Central memory CD8-positive, alpha-beta T cell (primary cell): ENCODE measurements around the gene TRIM46.
A peak's percentile ranks its signal among the peaks of the same experiment; 100 is the strongest.

Experiments
- ATAC-seq: fragments of 150-1000 bp; cut with Tn5 transposase; replicated peaks from 2 replicates; pipeline ENCODE4 v1.10.0; 2022; ENCODE audit warnings: mild to moderate bottlenecking, moderate FRiP score, moderate number of reproducible peaks; ENCODE audit not compliant: poor library complexity, severe bottlenecking; ENCODE audit errors: extremely low read depth
- DNase-seq, 2 donors: peaks; one replicate each; pipeline ENCODE4 v3.0.0; 2021; ENCODE audit warnings: low spot score in 2 of 2
- H3K27ac Mint-ChIP-seq: one replicate; pipeline ENCODE4 v1.8.0; 2022; ENCODE audit warnings: low read depth, mild to moderate bottlenecking, moderate library complexity, mixed read lengths
- H3K27me3 Mint-ChIP-seq: one replicate; pipeline ENCODE4 v1.8.0; 2022; ENCODE audit warnings: mixed read lengths
- H3K36me3 Mint-ChIP-seq: one replicate; pipeline ENCODE4 v1.8.0; 2022; ENCODE audit warnings: mild to moderate bottlenecking, moderate library complexity, mixed read lengths; ENCODE audit not compliant: insufficient read depth
- H3K4me1 Mint-ChIP-seq: one replicate; pipeline ENCODE4 v1.8.0; 2022; ENCODE audit warnings: mixed read lengths
- H3K4me3 Mint-ChIP-seq: one replicate; pipeline ENCODE4 v1.8.0; 2022; ENCODE audit warnings: mild to moderate bottlenecking, moderate library complexity, mixed read lengths
- H3K9me3 Mint-ChIP-seq: one replicate; pipeline ENCODE4 v1.8.0; 2022; ENCODE audit warnings: mixed read lengths

TRIM46 gene

DNA sequence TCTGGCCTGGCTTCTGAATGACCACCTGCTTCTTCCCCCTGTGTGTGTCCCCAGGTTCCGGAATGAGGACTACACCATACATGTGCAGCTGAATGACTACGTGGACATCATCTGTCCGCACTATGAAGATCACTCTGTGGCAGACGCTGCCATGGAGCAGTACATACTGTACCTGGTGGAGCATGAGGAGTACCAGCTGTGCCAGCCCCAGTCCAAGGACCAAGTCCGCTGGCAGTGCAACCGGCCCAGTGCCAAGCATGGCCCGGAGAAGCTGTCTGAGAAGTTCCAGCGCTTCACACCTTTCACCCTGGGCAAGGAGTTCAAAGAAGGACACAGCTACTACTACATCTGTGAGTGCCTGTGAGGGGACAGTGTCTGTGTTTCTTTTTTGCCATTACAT, 42.4 kb upstream of the TRIM46 start:
- H3K27ac Mint-ChIP-seq, result no peak overlapping the region

DNA sequence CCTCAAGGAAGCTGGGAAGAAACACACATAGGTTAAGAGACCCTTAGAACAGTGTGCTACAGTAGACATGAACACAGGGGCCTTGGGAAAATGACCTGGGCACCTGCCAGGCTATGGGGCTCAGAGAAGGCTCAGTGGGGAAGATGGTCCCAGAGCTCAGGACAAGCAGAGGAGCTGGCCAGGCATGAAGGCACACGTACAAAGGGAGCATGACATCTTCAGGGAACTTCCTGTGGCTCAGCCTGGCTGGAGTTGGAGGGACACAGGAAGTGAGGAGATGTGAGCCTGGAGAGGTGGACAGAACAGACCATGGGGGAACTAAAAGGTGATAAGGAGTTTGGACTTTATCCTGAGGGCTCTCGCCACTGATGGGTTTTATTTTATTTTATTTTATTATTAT, 41.8 kb upstream of the TRIM46 start:
- DNase-seq (no peak), ATAC-seq (no peak)
- Mint-ChIP-seq H3K27me3 (peaks cover 38% of the 10 kb centered on the region), H3K36me3 (peaks cover 7% of the 10 kb centered on the region), H3K4me1 (peaks cover 41% of the 10 kb centered on the region), H3K27ac (no peak overlapping the region), H3K9me3 (no peaks in the 10 kb centered on the region), H3K4me3 (no peak overlapping the region)

More for the DNA sequence above, 42.4 kb upstream of the TRIM46 start:
- H3K9me3 Mint-ChIP-seq, result no peaks in the 10 kb centered on the region
- no peak overlapping the region for H3K4me3 Mint-ChIP-seq
- ATAC-seq, result no peak
- peaks cover 7% of the 10 kb centered on the region for H3K36me3 Mint-ChIP-seq
- H3K4me1 Mint-ChIP-seq, result peaks cover 40% of the 10 kb centered on the region
- DNase-seq, result no peak
- H3K27me3 Mint-ChIP-seq, result peaks cover 44% of the 10 kb centered on the region

- H3K4me1 Mint-ChIP-seq, result peaks cover 36% of the 10 kb centered on the region
- H3K4me3 Mint-ChIP-seq, result peak overlapping the region; percentile 99
- H3K27ac Mint-ChIP-seq, result no peak overlapping the region
- H3K27me3 Mint-ChIP-seq, result peaks cover 22% of the 10 kb centered on the region
- no peak for ATAC-seq
- H3K36me3 Mint-ChIP-seq, result peaks cover 7% of the 10 kb centered on the region
- no peaks in the 10 kb centered on the region for H3K9me3 Mint-ChIP-seq
- no peak for DNase-seq
These were observed 39.8 kb upstream of the TRIM46 start for GRCh38 chr1:155133799-155134281.

DNA sequence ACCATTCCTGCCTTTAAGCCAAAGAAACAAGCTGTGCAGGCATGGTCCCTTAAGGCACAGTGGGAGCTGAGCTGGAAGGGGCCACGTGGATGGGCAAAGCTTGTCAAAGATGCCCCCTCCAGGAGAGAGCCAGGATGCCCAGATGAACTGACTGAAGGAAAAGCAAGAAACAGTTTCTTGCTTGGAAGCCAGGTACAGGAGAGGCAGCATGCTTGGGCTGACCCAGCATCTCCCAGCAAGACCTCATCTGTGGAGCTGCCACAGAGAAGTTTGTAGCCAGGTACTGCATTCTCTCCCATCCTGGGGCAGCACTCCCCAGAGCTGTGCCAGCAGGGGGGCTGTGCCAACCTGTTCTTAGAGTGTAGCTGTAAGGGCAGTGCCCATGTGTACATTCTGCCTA, 39.3 kb upstream of the TRIM46 start:
- Mint-ChIP-seq H3K36me3 (peaks cover 7% of the 10 kb centered on the region), H3K4me1 (peaks cover 33% of the 10 kb centered on the region), H3K27ac (peak overlapping the region; percentile 100), H3K27me3 (peaks cover 17% of the 10 kb centered on the region), H3K4me3 (peak overlapping the region; percentile 99), H3K9me3 (no peaks in the 10 kb centered on the region)
- ATAC-seq (no peak), DNase-seq (no peak)

DNA sequence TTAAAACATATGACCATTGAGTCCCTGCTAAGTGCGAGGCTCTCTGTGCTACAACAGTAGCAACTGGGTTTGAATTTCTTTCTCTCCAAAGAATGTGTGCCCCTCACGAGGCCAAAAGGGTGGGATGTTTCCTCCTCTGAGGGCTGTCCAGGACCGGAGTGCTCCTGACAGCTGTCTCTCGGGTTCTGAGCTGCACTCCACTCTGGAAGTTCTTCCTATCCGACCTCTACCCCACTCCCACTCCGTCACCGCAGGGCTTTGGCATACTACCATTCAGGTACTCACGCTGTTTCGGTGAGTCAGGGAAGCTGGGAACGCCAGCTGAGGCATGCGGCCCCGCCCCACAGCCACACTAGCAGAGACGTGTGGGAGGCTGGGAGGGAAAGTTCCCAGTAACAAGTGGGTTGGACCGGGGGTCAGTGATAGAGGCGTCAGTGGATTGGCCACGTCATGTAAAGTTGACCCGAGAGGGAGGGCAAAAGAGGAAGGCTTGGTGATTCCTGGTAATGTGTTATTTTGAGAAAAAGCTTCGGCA, 38.7 kb upstream of the TRIM46 start:
- H3K36me3 Mint-ChIP-seq, result peaks cover 7% of the 10 kb centered on the region
- no peaks in the 10 kb centered on the region for H3K9me3 Mint-ChIP-seq
- H3K4me3 Mint-ChIP-seq, result peak overlapping the region; percentile 99
- peak overlapping the region; percentile 100 for H3K27ac Mint-ChIP-seq
- ATAC-seq (no peak), DNase-seq (no peak)
- peaks cover 11% of the 10 kb centered on the region for H3K27me3 Mint-ChIP-seq
- H3K4me1 Mint-ChIP-seq, result peaks cover 35% of the 10 kb centered on the region

GRCh38 chr1:155135415-155136028, 38.1 kb upstream of the TRIM46 start, which contains the start of gene SLC50A1:
TSS of gene SLC50A1 (plus strand) at chr1:155135852. CDS start at chr1:155135912, 60 bp downstream.
- Mint-ChIP-seq H3K27me3 (peaks cover 8% of the 10 kb centered on the region), H3K4me1 (peaks cover 41% of the 10 kb centered on the region), H3K9me3 (no peaks in the 10 kb centered on the region), H3K27ac (peak within 1 kb of the TSS; percentile 100), H3K4me3 (peak within 1 kb of the TSS; percentile 99), H3K36me3 (peaks cover 9% of the 10 kb centered on the region)
- DNase-seq (peak; percentile 84 to 90), ATAC-seq (peak; percentile 83)

DNA sequence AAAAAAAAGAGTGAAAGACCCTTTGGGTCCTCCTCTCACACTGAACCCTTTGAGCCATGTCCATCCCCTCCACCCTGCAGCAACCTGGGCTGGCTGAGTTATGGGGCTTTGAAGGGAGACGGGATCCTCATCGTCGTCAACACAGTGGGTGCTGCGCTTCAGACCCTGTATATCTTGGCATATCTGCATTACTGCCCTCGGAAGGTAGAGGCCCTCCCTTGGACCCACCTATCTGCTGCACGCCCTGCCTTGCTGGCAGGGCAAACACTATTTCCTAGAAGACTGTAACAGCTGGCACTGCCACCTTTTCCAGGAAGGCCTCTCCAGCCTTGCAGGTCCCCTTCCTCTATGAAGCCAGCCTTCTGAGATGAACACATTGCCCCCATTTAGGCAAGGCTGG, 36.9 kb upstream of the TRIM46 start:
- H3K27ac Mint-ChIP-seq, result peak overlapping the region; percentile 100
- H3K4me3 Mint-ChIP-seq, result peak overlapping the region; percentile 99
- peaks cover 9% of the 10 kb centered on the region for H3K36me3 Mint-ChIP-seq
- no peaks in the 10 kb centered on the region for H3K9me3 Mint-ChIP-seq
- H3K4me1 Mint-ChIP-seq, result peaks cover 42% of the 10 kb centered on the region
- no peak for ATAC-seq
- DNase-seq, result no peak
- no peaks in the 10 kb centered on the region for H3K27me3 Mint-ChIP-seq

DNA sequence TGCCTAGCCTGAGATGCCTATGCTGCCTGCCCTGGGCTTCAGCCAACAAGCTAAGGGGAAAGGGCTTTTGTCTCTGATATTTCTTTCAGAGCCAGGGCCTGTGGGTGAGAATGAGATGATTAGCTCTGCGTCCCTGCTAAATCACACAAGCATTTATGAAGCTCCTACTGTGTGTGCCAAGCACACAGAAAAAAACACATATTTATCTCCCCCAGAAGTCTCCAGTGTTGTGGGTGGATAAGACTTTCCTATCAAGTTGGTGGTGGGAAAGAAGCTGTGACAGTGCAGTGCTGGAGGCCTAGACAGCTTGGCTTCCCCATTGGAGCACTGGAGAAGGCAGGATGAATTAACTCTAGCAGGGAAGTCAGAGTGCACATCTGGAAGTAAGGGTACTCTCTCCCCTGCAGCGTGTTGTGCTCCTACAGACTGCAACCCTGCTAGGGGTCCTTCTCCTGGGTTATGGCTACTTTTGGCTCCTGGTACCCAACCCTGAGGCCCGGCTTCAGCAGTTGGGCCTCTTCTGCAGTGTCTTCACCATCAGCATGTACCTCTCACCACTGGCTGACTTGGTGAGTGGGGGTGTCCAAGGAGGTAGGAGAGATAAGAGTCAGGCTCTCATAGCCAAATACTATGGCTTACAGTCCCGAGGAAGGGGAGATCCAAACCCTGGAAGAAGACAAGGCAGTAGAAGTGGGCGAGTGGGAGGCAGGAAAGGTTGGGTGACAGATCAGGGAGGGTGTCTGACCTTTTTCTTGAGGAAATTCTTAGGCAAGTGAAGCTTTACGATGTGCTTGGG, 36.3 kb upstream of the TRIM46 start:
- Mint-ChIP-seq H3K4me3 (peak overlapping the region; percentile 99), H3K27ac (peak overlapping the region; percentile 100), H3K4me1 (peaks cover 42% of the 10 kb centered on the region), H3K9me3 (no peaks in the 10 kb centered on the region), H3K36me3 (peaks cover 9% of the 10 kb centered on the region), H3K27me3 (no peaks in the 10 kb centered on the region)
- ATAC-seq (no peak), DNase-seq (no peak)

DNA sequence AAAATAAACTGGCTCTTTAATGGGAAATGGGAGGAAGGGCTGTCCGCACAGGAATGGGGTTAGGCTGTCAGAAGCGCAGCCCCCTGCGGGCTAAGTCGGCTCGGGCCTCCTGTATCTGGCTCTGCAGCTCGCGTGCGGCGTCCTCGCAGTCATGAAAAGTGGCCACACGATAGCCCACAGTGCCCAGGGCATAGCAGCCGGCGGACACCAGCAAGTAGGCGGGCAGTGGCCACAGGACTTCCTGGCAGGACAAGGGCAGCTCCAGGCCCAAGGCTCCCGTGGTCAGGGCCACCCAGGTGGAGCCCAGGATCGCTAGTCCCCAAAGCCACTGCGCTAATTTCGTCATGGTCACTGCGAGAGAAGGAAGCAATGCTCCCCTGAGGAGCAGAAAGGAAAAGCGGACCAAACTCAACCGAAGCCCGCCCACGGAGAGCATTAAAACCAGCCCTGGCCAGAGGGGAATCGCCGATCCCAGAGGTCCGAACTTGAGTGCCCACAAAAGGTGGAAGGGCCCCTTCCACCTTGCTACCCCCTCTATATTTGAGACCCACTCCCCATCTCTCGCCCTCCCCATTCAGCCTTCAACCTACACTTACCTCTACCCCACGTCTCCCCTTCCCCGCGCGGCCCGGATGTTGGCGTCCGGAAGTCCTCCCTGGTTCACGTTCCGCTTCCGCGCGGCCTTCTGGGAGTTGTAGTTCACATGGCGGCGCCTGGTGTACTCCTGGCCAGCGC, 33.6 kb upstream of the TRIM46 start, which contains the start of gene DPM3:
TSS of gene DPM3 (minus strand) at position 637 of the 735 bp plus-strand sequence. CDS start at position 346, 291 bp downstream.
- peaks cover 9% of the 10 kb centered on the region for H3K36me3 Mint-ChIP-seq
- peak; percentile 66 for ATAC-seq
- H3K9me3 Mint-ChIP-seq, result no peaks in the 10 kb centered on the region
- peaks cover under 1% of the 10 kb centered on the region for H3K27me3 Mint-ChIP-seq
- peak; percentile 69 to 72 for DNase-seq
- H3K4me3 Mint-ChIP-seq, result peak within 1 kb of the TSS; percentile 89
- peaks cover 36% of the 10 kb centered on the region for H3K4me1 Mint-ChIP-seq
- peak within 1 kb of the TSS; percentile 85 for H3K27ac Mint-ChIP-seq

GRCh38 chr1:155140630-155140953, 33.1 kb upstream of the TRIM46 start:
- Mint-ChIP-seq H3K4me3 (peak overlapping the region; percentile 89), H3K4me1 (peaks cover 31% of the 10 kb centered on the region), H3K27me3 (peaks cover 6% of the 10 kb centered on the region), H3K9me3 (no peaks in the 10 kb centered on the region), H3K36me3 (peaks cover 6% of the 10 kb centered on the region), H3K27ac (peak overlapping the region; percentile 85)
- DNase-seq (no peak), ATAC-seq (no peak)

DNA sequence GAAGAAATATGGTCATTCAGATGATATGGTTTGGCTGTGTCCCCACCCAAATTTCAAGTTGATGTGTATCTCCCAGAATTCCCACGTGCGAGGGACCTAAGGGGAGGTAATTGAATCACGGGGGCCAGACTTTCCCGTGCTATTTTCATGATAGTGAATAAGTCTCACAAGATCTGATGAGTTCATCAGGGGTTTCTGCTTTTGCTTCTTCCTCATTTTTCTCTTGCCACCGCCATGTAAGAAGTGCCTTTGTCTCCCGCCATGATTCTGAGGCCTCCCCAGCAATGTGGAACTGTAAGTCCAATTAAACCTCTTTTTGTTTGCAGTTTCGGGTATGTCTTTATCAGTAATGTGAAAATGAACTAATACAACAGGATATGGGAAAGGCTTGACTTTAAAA, 31.9 kb upstream of the TRIM46 start:
- Mint-ChIP-seq H3K27me3 (peaks cover 17% of the 10 kb centered on the region), H3K9me3 (no peaks in the 10 kb centered on the region), H3K27ac (no peak overlapping the region), H3K4me3 (peak overlapping the region; percentile 28), H3K4me1 (peaks cover 21% of the 10 kb centered on the region), H3K36me3 (peaks cover 2% of the 10 kb centered on the region)
- DNase-seq (no peak), ATAC-seq (no peak)

GRCh38 chr1:155145491-155145890, 28.2 kb upstream of the TRIM46 start:
- H3K9me3 Mint-ChIP-seq, result no peaks in the 10 kb centered on the region
- no peak for ATAC-seq
- H3K27me3 Mint-ChIP-seq, result peaks cover 43% of the 10 kb centered on the region
- H3K36me3 Mint-ChIP-seq, result no peaks in the 10 kb centered on the region
- DNase-seq, result no peak
- H3K27ac Mint-ChIP-seq, result no peak overlapping the region
- H3K4me3 Mint-ChIP-seq, result no peak overlapping the region
- peaks cover 1% of the 10 kb centered on the region for H3K4me1 Mint-ChIP-seq
